HUES6 (cell line): ENCODE results near the gene AKR7A3.

Experiments
- H3K27ac ChIP-seq: 2 replicates; pipeline ENCODE4 v1.7.0; 2013; ENCODE audit warnings: low read depth, mild to moderate bottlenecking, low read length, inconsistent platforms
- H3K27me3 ChIP-seq: 2 replicates; pipeline ENCODE4 v1.6.1; 2013; ENCODE audit warnings: low read length; ENCODE audit not compliant: control insufficient read depth, insufficient read depth
- H3K36me3 ChIP-seq: 2 replicates; pipeline ENCODE4 v1.6.1; 2013; ENCODE audit warnings: low read length; ENCODE audit not compliant: control insufficient read depth, insufficient read depth
- H3K4me1 ChIP-seq: 2 replicates; pipeline ENCODE4 v1.6.1; 2013; ENCODE audit warnings: low read length; ENCODE audit not compliant: control insufficient read depth, insufficient read depth
- H3K4me3 ChIP-seq: 2 replicates; pipeline ENCODE4 v1.5.1; 2013; ENCODE audit warnings: low read depth, low read length
- H3K9ac ChIP-seq: one replicate; pipeline ENCODE4 v1.6.1; 2013; ENCODE audit warnings: mild to moderate bottlenecking, low read length
- H3K9me3 ChIP-seq: 2 replicates; pipeline ENCODE4 v1.6.1; 2013; ENCODE audit warnings: low read depth, low read length; ENCODE audit not compliant: control insufficient read depth, insufficient read depth

Gene AKR7A3

GRCh38 chr1:19317126-19317910 is 28.7 kb upstream of the AKR7A3 start:
- Histone ChIP-seq H3K4me1 (peaks cover 11% of the 10 kb centered on the region), H3K36me3 (peaks cover 24% of the 10 kb centered on the region), H3K4me3 (no peak overlapping the region), H3K27ac (no peak overlapping the region), H3K27me3 (no peaks in the 10 kb centered on the region), H3K9ac (no peak overlapping the region), H3K9me3 (no peaks in the 10 kb centered on the region)

- Histone ChIP-seq H3K27me3 (no peaks in the 10 kb centered on the region), H3K4me3 (no peak overlapping the region), H3K9me3 (no peaks in the 10 kb centered on the region), H3K9ac (no peak overlapping the region), H3K36me3 (peaks cover 17% of the 10 kb centered on the region), H3K27ac (no peak overlapping the region), H3K4me1 (peaks cover 16% of the 10 kb centered on the region)
These were observed 27.0 kb upstream of the AKR7A3 start for GRCh38 chr1:19315378-19316198.

GRCh38 chr1:19313961-19314882 is 25.7 kb upstream of the AKR7A3 start:
- no peak overlapping the region for H3K9ac ChIP-seq
- H3K27me3 ChIP-seq, result no peaks in the 10 kb centered on the region
- H3K27ac ChIP-seq, result no peak overlapping the region
- no peak overlapping the region for H3K4me3 ChIP-seq
- H3K4me1 ChIP-seq, result peaks cover 17% of the 10 kb centered on the region
- H3K9me3 ChIP-seq, result no peaks in the 10 kb centered on the region
- peaks cover 15% of the 10 kb centered on the region for H3K36me3 ChIP-seq

GRCh38 chr1:19313636-19313959 is 25.0 kb upstream of the AKR7A3 start:
- Histone ChIP-seq H3K27ac (no peak overlapping the region), H3K36me3 (peaks cover 13% of the 10 kb centered on the region), H3K27me3 (no peaks in the 10 kb centered on the region), H3K9ac (no peak overlapping the region), H3K4me1 (peaks cover 17% of the 10 kb centered on the region), H3K4me3 (no peak overlapping the region), H3K9me3 (no peaks in the 10 kb centered on the region)

- peak overlapping the region; percentile 82 for H3K9ac ChIP-seq
These were observed 24.4 kb upstream of the AKR7A3 start for GRCh38 chr1:19312782-19313635.

GRCh38 chr1:19311931-19312781 is 23.6 kb upstream of the AKR7A3 start, which contains the start of the genes AKR7A2 and SLC66A1:
Gene AKR7A2 (minus strand): TSS chr1:19312144. CDS start chr1:19312124, 20 bp downstream.
Gene SLC66A1 (plus strand): TSS chr1:19312326. CDS start chr1:19317678, 5,352 bp downstream.
- H3K27me3 ChIP-seq, result no peaks in the 10 kb centered on the region
- peak within 1 kb of the TSS; percentile 67; the same call in 1 of the 2 replicates for H3K27ac ChIP-seq
- peaks cover 19% of the 10 kb centered on the region for H3K36me3 ChIP-seq
- no peaks in the 10 kb centered on the region for H3K9me3 ChIP-seq
- peak within 1 kb of the TSS; percentile 94 for H3K9ac ChIP-seq
- H3K4me3 ChIP-seq, result peak within 1 kb of the TSS; percentile 97
- peaks cover 17% of the 10 kb centered on the region for H3K4me1 ChIP-seq

More at GRCh38 chr1:19312782-19313635, 24.4 kb upstream of the AKR7A3 start:
- no peaks in the 10 kb centered on the region for H3K9me3 ChIP-seq
- peak overlapping the region; percentile 97 for H3K4me3 ChIP-seq
- peak overlapping the region; percentile 67; the same call in 1 of the 2 replicates for H3K27ac ChIP-seq
- peaks cover 14% of the 10 kb centered on the region for H3K36me3 ChIP-seq
- no peaks in the 10 kb centered on the region for H3K27me3 ChIP-seq
- peaks cover 17% of the 10 kb centered on the region for H3K4me1 ChIP-seq

GRCh38 chr1:19311503-19311930 is 22.9 kb upstream of the AKR7A3 start:
- Histone ChIP-seq H3K27ac (peak overlapping the region; percentile 67; the same call in 1 of the 2 replicates), H3K9ac (peak overlapping the region; percentile 94), H3K4me1 (peaks cover 17% of the 10 kb centered on the region), H3K27me3 (no peaks in the 10 kb centered on the region), H3K4me3 (peak overlapping the region; percentile 97), H3K9me3 (no peaks in the 10 kb centered on the region), H3K36me3 (peaks cover 25% of the 10 kb centered on the region)

- no peaks in the 10 kb centered on the region for H3K9me3 ChIP-seq
- peaks cover 17% of the 10 kb centered on the region for H3K4me1 ChIP-seq
- H3K27ac ChIP-seq, result no peak overlapping the region
- H3K36me3 ChIP-seq, result peaks cover 31% of the 10 kb centered on the region
- peak overlapping the region; percentile 97 for H3K4me3 ChIP-seq
- peak overlapping the region; percentile 94 for H3K9ac ChIP-seq
- no peaks in the 10 kb centered on the region for H3K27me3 ChIP-seq
These were observed 22.3 kb upstream of the AKR7A3 start for GRCh38 chr1:19310720-19311502.

- H3K4me1 ChIP-seq, result peaks cover 15% of the 10 kb centered on the region
- H3K4me3 ChIP-seq, result no peak overlapping the region
- no peak overlapping the region for H3K27ac ChIP-seq
- H3K9ac ChIP-seq, result no peak overlapping the region
- no peaks in the 10 kb centered on the region for H3K9me3 ChIP-seq
- peaks cover 39% of the 10 kb centered on the region for H3K36me3 ChIP-seq
- no peaks in the 10 kb centered on the region for H3K27me3 ChIP-seq
These were observed 21.5 kb upstream of the AKR7A3 start for GRCh38 chr1:19310061-19310460.
